OCI-LY7 (cell line): ENCODE data around the gene EBPL.

ENCODE experiments used
- EZH2phosphoT487 ChIP-seq: fragments of 200-600 bp; sonication (generic); IDR thresholded peaks from 2 replicates; pipeline ENCODE4 v1.6.1; 2018; ENCODE audit warnings: low read depth, borderline replicate concordance, mild to moderate bottlenecking, mixed run types, antibody characterized with exemption, low read length, moderate library complexity, mixed read lengths
- TF ChIP-seq, protein P1 (sequence below): fragments of 200-600 bp; sonication (generic); conservative IDR thresholded peaks from 2 replicates; pipeline ENCODE4 v1.5.1; 2014; ENCODE audit warnings: mild to moderate bottlenecking, antibody characterized with exemption, low read length, moderate library complexity, mixed read lengths

DNA sequence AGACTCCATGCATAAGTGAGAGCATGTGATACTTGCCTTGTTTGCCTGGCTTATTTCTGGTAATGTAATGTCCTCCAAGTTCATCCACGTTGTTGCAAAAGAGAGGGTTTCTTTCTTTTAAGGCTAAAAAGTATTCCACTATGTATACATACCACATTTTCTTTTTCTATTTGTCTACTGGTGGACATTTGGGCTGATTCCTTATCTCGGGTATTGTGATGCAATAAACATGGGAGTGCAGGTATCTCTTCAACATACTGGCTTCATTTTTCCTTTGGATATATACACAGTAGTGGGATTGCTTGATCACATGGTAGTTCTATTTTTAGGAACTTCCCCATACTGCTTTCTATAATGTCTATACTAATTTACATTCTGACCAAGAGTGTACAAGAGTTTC is 49.6 kb upstream of the EBPL start:
- TF ChIP-seq, protein P1, sequence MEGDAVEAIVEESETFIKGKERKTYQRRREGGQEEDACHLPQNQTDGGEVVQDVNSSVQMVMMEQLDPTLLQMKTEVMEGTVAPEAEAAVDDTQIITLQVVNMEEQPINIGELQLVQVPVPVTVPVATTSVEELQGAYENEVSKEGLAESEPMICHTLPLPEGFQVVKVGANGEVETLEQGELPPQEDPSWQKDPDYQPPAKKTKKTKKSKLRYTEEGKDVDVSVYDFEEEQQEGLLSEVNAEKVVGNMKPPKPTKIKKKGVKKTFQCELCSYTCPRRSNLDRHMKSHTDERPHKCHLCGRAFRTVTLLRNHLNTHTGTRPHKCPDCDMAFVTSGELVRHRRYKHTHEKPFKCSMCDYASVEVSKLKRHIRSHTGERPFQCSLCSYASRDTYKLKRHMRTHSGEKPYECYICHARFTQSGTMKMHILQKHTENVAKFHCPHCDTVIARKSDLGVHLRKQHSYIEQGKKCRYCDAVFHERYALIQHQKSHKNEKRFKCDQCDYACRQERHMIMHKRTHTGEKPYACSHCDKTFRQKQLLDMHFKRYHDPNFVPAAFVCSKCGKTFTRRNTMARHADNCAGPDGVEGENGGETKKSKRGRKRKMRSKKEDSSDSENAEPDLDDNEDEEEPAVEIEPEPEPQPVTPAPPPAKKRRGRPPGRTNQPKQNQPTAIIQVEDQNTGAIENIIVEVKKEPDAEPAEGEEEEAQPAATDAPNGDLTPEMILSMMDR, result no peak
- no peak for TF ChIP-seq EZH2phosphoT487
